ENCODE data around the gene EDNRB.

- TF ChIP-seq CTCF (IDR thresholded peaks at IDR 0.05) (no peak), POLR2A (IDR thresholded peaks at IDR 0.05) (no peak), EP300 (IDR thresholded peaks at IDR 0.05) (no peak)
Measured at GRCh38 chr13:77930430-77930829, 11.8 kb upstream of the EDNRB start.
